Measurements from ENCODE around the gene CCR7. TPM values are rescaled to one million over a fixed set of nuclear protein-coding genes. Genes with fewer than 3 reads are reported as not detected.
A peak's percentile ranks its signal among the peaks of the same experiment; 100 is the strongest.

The CCR7 gene
- total and polyA plus RNA-seq, 2 of the 13 experiments (the other 11 are each of a cell fraction or from before 2014, with no cell fraction given), result 0.04 to 0.53 TPM

- H3K9ac ChIP-seq (ENCODE audit: insufficient read depth, low read depth, low read length), result no peak overlapping the region
- no peaks in the 10 kb centered on the region for H4K20me1 ChIP-seq (ENCODE audit: insufficient read depth, low read length)
- H3K9me3 ChIP-seq (ENCODE audit: low read length), result no peaks in the 10 kb centered on the region
- no peak overlapping the region for H2AFZ ChIP-seq (ENCODE audit: low read length)
- H3K4me2 ChIP-seq (ENCODE audit: low read depth, low read length), result no peak overlapping the region
- in situ Hi-C loops (cut with HindIII; ENCODE audit: extremely low pct_ligation_motif_present, low pct_unique_long_range_greater_than_20kb), result no loop called here
- FAIRE-seq (no peak), ATAC-seq (no peak), DNase-seq (ENCODE audit: low spot score) (no peak)
- H3K4me3 ChIP-seq (replicated peaks in 1 of 3; ENCODE audit: insufficient read depth in 1 of 3, low read depth in 2 of 3, low read length in 3 of 3), result no peak overlapping the region
- BruUV-seq (replicated peaks), result no TSS peak
- WGBS (ENCODE audit: low lambda C conversion rate), result 73% methylated on average over 4 of the region's 4 CpGs
- H3K79me2 ChIP-seq (ENCODE audit: insufficient read depth, low read length), result no peaks in the 10 kb centered on the region
- no peak overlapping the region for H3K27ac ChIP-seq (ENCODE audit: extremely low read length, insufficient read depth, low read length)
- H3K4me1 ChIP-seq (ENCODE audit: insufficient read depth, low read length), result peaks cover 67% of the 10 kb centered on the region
- TF ChIP-seq, protein P1, sequence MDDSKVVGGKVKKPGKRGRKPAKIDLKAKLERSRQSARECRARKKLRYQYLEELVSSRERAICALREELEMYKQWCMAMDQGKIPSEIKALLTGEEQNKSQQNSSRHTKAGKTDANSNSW (CRISPR knock-in tag; IDR thresholded peaks at IDR 0.05; ENCODE audit: borderline replicate concordance), result no peak
- TF ChIP-seq RBAK (CRISPR knock-in tag; IDR thresholded peaks at IDR 0.05), result peak; percentile 89; the same call in 1 of the 2 replicates
- no peaks in the 10 kb centered on the region for H3K36me3 ChIP-seq (replicated peaks in 1 of 2; ENCODE audit: control insufficient read depth in 1 of 2, insufficient read depth in 2 of 2, low read length in 2 of 2)
- H3K27me3 ChIP-seq (ENCODE audit: control insufficient read depth in 1 of 2, insufficient read depth in 2 of 2, low read length in 2 of 2), result no peaks in the 10 kb centered on the region
- CTCF ChIA-PET (ENCODE audit: low intra/inter-chr PET ratio, low total read pairs), result no interaction called here
- POLR2A ChIA-PET, result interaction anchor here (0.6 to 11.0 kb wide), 6 partner anchors 13 to 177 kb away, joined by 3 to 116 read pairs (median 14); no protein-coding TSS in a partner anchor
- intact Hi-C loops (cut with micrococcal nuclease; ENCODE audit: unreplicated experiment), result no loop called here
Measured at GRCh38 chr17:40535438-40535837, 29.8 kb downstream of the CCR7 start.

DNA sequence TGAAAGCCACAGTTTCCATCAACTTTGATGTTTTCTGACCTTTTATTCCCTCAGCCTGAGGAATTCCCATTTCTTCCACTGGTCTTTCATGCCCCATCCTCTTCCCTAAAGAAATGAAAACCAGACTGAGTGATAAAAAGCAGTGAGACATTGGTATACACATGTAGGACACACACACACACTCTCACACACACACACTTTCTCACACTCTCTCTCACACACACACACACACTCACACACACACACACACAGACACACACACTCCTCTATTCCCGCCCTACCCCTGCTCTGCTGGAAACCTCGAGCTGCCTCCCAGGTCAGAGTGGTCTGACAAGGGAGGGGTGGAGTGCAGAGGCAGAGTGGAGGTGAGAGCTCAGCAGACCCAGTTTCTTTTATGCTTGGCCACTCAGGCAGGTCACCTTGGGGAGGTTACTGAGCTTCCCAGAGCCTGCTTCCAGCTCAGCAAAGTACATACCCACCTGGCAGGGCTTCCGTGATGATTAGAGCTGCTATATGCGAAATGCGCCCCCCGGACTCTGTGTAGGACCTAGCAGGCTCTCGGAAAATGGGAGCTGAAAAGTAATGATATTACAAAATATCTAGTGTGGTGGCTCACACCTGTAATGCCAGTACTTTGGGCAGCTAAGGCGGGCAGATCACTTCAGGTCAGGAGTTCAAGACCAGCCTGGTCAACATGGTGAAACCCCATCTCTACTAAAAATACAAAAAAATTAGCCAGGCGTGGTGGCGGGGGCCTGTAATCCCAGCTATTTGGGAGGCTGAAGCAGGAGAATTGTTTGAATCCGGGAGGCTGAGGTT lies 30.7 kb downstream of the CCR7 start:
- Histone ChIP-seq H3K27me3 (ENCODE audit: control insufficient read depth in 1 of 2, insufficient read depth in 2 of 2, low read length in 2 of 2) (no peaks in the 10 kb centered on the region), H3K4me1 (ENCODE audit: insufficient read depth, low read length) (peaks cover 59% of the 10 kb centered on the region), H3K9ac (ENCODE audit: insufficient read depth, low read depth, low read length) (no peak overlapping the region), H3K27ac (ENCODE audit: extremely low read length, insufficient read depth, low read length) (no peak overlapping the region), H3K4me3 (replicated peaks in 1 of 3; ENCODE audit: insufficient read depth in 1 of 3, low read depth in 2 of 3, low read length in 3 of 3) (no peak overlapping the region), H4K20me1 (ENCODE audit: insufficient read depth, low read length) (no peaks in the 10 kb centered on the region), H3K4me2 (ENCODE audit: low read depth, low read length) (no peak overlapping the region), H3K9me3 (ENCODE audit: low read length) (no peaks in the 10 kb centered on the region), H3K79me2 (ENCODE audit: insufficient read depth, low read length) (no peaks in the 10 kb centered on the region), H2AFZ (ENCODE audit: low read length) (no peak overlapping the region), H3K36me3 (replicated peaks in 1 of 2; ENCODE audit: control insufficient read depth in 1 of 2, insufficient read depth in 2 of 2, low read length in 2 of 2) (no peaks in the 10 kb centered on the region)
- ChIA-PET POLR2A (interaction anchor here (0.6 to 11.0 kb wide), 9 partner anchors 8 to 177 kb away, joined by 3 to 116 read pairs (median 5); no protein-coding TSS in a partner anchor), CTCF (ENCODE audit: low intra/inter-chr PET ratio, low total read pairs) (interaction anchor here (2.4 to 3.5 kb wide), 4 partner anchors 25 to 172 kb away, joined by 7 to 57 read pairs (median 31); no protein-coding TSS in a partner anchor)
- ATAC-seq (peak; percentile 16; the same call in 1 of the 3 replicates), DNase-seq (ENCODE audit: low spot score) (no peak), FAIRE-seq (no peak)
- in situ Hi-C loops (cut with HindIII; ENCODE audit: extremely low pct_ligation_motif_present, low pct_unique_long_range_greater_than_20kb), result loop anchor here (5.0 kb wide), 2 partner anchors 92 to 172 kb away; partner anchors contain the start of genes GJD3 and IGFBP4
- 80% methylated on average over 11 of the region's 11 CpGs for WGBS (ENCODE audit: low lambda C conversion rate)
- no TSS peak for BruUV-seq (replicated peaks)
- peak; percentile 53; the same call in 1 of the 2 replicates for TF ChIP-seq ZNF460 (CRISPR knock-in tag; IDR thresholded peaks at IDR 0.05; ENCODE audit: borderline replicate concordance)
- 0 out of 4 replicates have a peak, but pooled peaks of 1 of the 2 experiments have one; percentile 45 for TF ChIP-seq KLF16 (CRISPR knock-in tag; IDR thresholded peaks at IDR 0.05)
- TF ChIP-seq, protein P2, sequence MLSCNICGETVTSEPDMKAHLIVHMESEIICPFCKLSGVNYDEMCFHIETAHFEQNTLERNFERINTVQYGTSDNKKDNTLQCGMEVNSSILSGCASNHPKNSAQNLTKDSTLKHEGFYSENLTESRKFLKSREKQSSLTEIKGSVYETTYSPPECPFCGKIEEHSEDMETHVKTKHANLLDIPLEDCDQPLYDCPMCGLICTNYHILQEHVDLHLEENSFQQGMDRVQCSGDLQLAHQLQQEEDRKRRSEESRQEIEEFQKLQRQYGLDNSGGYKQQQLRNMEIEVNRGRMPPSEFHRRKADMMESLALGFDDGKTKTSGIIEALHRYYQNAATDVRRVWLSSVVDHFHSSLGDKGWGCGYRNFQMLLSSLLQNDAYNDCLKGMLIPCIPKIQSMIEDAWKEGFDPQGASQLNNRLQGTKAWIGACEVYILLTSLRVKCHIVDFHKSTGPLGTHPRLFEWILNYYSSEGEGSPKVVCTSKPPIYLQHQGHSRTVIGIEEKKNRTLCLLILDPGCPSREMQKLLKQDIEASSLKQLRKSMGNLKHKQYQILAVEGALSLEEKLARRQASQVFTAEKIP (CRISPR knock-in tag; IDR thresholded peaks at IDR 0.05; ENCODE audit: borderline replicate concordance), result no peak
- TF ChIP-seq, protein P3, sequence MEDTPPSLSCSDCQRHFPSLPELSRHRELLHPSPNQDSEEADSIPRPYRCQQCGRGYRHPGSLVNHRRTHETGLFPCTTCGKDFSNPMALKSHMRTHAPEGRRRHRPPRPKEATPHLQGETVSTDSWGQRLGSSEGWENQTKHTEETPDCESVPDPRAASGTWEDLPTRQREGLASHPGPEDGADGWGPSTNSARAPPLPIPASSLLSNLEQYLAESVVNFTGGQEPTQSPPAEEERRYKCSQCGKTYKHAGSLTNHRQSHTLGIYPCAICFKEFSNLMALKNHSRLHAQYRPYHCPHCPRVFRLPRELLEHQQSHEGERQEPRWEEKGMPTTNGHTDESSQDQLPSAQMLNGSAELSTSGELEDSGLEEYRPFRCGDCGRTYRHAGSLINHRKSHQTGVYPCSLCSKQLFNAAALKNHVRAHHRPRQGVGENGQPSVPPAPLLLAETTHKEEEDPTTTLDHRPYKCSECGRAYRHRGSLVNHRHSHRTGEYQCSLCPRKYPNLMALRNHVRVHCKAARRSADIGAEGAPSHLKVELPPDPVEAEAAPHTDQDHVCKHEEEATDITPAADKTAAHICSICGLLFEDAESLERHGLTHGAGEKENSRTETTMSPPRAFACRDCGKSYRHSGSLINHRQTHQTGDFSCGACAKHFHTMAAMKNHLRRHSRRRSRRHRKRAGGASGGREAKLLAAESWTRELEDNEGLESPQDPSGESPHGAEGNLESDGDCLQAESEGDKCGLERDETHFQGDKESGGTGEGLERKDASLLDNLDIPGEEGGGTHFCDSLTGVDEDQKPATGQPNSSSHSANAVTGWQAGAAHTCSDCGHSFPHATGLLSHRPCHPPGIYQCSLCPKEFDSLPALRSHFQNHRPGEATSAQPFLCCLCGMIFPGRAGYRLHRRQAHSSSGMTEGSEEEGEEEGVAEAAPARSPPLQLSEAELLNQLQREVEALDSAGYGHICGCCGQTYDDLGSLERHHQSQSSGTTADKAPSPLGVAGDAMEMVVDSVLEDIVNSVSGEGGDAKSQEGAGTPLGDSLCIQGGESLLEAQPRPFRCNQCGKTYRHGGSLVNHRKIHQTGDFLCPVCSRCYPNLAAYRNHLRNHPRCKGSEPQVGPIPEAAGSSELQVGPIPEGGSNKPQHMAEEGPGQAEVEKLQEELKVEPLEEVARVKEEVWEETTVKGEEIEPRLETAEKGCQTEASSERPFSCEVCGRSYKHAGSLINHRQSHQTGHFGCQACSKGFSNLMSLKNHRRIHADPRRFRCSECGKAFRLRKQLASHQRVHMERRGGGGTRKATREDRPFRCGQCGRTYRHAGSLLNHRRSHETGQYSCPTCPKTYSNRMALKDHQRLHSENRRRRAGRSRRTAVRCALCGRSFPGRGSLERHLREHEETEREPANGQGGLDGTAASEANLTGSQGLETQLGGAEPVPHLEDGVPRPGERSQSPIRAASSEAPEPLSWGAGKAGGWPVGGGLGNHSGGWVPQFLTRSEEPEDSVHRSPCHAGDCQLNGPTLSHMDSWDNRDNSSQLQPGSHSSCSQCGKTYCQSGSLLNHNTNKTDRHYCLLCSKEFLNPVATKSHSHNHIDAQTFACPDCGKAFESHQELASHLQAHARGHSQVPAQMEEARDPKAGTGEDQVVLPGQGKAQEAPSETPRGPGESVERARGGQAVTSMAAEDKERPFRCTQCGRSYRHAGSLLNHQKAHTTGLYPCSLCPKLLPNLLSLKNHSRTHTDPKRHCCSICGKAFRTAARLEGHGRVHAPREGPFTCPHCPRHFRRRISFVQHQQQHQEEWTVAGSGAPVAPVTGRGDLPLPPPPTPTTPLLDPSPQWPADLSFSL (CRISPR knock-in tag; IDR thresholded peaks at IDR 0.05), result peak; percentile 80
- intact Hi-C loops (cut with micrococcal nuclease; ENCODE audit: unreplicated experiment), result loop anchor here (1.0 to 5.0 kb wide), 2 partner anchors 57 to 135 kb away; no protein-coding TSS in a partner anchor
